NB4 (cell line): ENCODE results near the gene TNS4.

ENCODE experiments used
- MYC ChIP-seq: IDR thresholded peaks from 2 replicates; pipeline ENCODE4 v1.6.1; 2011; ENCODE audit warnings: low read depth, low read length
- POLR2A ChIP-seq: IDR thresholded peaks from 2 replicates; pipeline ENCODE4 v1.6.1; 2011; ENCODE audit warnings: mild to moderate bottlenecking; ENCODE audit not compliant: insufficient read length; ENCODE audit errors: extremely low read depth
- TF ChIP-seq, protein P1 (sequence below): IDR thresholded peaks from one replicate; pipeline ENCODE4 v1.5.1; 2012; ENCODE audit warnings: low read depth, low read length

DNA sequence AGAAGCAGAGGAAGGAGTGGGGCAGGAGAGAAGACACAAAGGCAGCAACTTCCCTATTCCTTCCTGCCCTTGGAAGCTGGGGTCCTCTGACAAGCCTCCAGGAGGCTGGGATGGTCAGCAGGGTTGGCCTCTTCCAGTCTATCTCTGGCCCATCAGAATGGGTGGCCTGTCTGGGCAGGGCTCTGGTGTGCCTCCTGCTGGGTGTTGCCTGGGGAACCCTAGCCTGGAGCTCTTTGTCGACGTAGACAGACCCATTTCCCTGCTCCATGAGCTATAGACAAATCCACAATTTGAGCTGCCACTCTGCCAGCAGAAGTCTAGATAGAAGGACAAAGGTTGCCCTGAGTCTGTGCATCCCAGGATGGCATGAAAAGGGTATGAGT is 46.8 kb downstream of the TNS4 start:
- TF ChIP-seq POLR2A = no peak
- TF ChIP-seq, protein P1, sequence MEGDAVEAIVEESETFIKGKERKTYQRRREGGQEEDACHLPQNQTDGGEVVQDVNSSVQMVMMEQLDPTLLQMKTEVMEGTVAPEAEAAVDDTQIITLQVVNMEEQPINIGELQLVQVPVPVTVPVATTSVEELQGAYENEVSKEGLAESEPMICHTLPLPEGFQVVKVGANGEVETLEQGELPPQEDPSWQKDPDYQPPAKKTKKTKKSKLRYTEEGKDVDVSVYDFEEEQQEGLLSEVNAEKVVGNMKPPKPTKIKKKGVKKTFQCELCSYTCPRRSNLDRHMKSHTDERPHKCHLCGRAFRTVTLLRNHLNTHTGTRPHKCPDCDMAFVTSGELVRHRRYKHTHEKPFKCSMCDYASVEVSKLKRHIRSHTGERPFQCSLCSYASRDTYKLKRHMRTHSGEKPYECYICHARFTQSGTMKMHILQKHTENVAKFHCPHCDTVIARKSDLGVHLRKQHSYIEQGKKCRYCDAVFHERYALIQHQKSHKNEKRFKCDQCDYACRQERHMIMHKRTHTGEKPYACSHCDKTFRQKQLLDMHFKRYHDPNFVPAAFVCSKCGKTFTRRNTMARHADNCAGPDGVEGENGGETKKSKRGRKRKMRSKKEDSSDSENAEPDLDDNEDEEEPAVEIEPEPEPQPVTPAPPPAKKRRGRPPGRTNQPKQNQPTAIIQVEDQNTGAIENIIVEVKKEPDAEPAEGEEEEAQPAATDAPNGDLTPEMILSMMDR = no peak
- TF ChIP-seq MYC = no peak
